ENCODE measurements around the gene CHST10.
A peak's percentile ranks its signal among the peaks of the same experiment; 100 is the strongest.
"Not testable (repeated sequence)": the region's sequence is repeated elsewhere in the genome, so short reads cannot be mapped to it uniquely, and the experiment has no call there.

Gene CHST10

GRCh38 chr2:100391735-100392515, 25.5 kb downstream of the CHST10 start:
- no peak for DNase-seq

- no peak for DNase-seq
Measured at GRCh38 chr2:100390001-100390940, 27.2 kb downstream of the CHST10 start.

GRCh38 chr2:100388703-100389102, 28.8 kb downstream of the CHST10 start:
- peak; percentile 40 for DNase-seq

GRCh38 chr2:100383954-100384353, 33.5 kb downstream of the CHST10 start:
- DNase-seq: no peak

GRCh38 chr2:100383306-100383705, 34.2 kb downstream of the CHST10 start:
- no peak for DNase-seq

GRCh38 chr2:100381240-100381639, 36.2 kb downstream of the CHST10 start:
- DNase-seq: peak; percentile 63

GRCh38 chr2:100380681-100381080, 36.8 kb downstream of the CHST10 start:
- DNase-seq: no peak

GRCh38 chr2:100376836-100377235, 40.6 kb downstream of the CHST10 start:
- DNase-seq: no peak

- DNase-seq: no peak
Measured at GRCh38 chr2:100367163-100367562, 50.3 kb downstream of the CHST10 start.

- peak; percentile 97 for DNase-seq
Measured at GRCh38 chr2:100365434-100365833, 52.0 kb downstream of the CHST10 start.

GRCh38 chr2:100362269-100362668, 55.2 kb downstream of the CHST10 start:
- DNase-seq: not testable (repeated sequence)

- no peak for DNase-seq
Measured at GRCh38 chr2:100359576-100359975, 57.9 kb downstream of the CHST10 start.

- DNase-seq: no peak
Measured at GRCh38 chr2:100358554-100358953, 58.9 kb downstream of the CHST10 start.

GRCh38 chr2:100352521-100352920, 64.9 kb downstream of the CHST10 start:
- no peak for DNase-seq

- DNase-seq: no peak
Measured at GRCh38 chr2:100350661-100351185, 66.7 kb downstream of the CHST10 start.

- not testable (repeated sequence) for DNase-seq
Measured at GRCh38 chr2:100345144-100345543, 72.3 kb downstream of the CHST10 start.

- DNase-seq: no peak
Measured at GRCh38 chr2:100344433-100344832, 73.0 kb downstream of the CHST10 start.

- not testable (repeated sequence) for DNase-seq
Measured at GRCh38 chr2:100342466-100342865, 75.0 kb downstream of the CHST10 start.
